Measurements from ENCODE around the gene RPS14. TPM values are rescaled to one million over a fixed set of nuclear protein-coding genes. Genes with fewer than 3 reads are reported as not detected.

Gene RPS14
- total and polyA plus RNA-seq, 10 of the 15 experiments (the other 5 are each of a cell fraction or from before 2014, with no cell fraction given) = 2,295 to 4,047 (median 2,787) TPM

- no peak for TF ChIP-seq ZNF592 (IDR thresholded peaks at IDR 0.05)
- peak; percentile 41; the same call in 1 of the 2 replicates for TF ChIP-seq TCF12 (IDR thresholded peaks at IDR 0.05; ENCODE audit: low read depth, low read length)
- 0 out of 2 replicates have a peak, but pooled peaks have one; percentile 42 for TF ChIP-seq NFXL1 (IDR thresholded peaks at IDR 0.05; ENCODE audit: borderline replicate concordance)
- TF ChIP-seq SMARCA5 (IDR thresholded peaks at IDR 0.05) = 0 out of 2 replicates have a peak, but pooled peaks have one; percentile 16
- peak; percentile 50; the same call in 1 of the 2 replicates for TF ChIP-seq CBFB (IDR thresholded peaks at IDR 0.05; ENCODE audit: low read depth)
- TF ChIP-seq PAX5 (IDR thresholded peaks at IDR 0.05; ENCODE audit: borderline replicate concordance, low read depth, low read length) = peak; percentile 46
- peak; percentile 80 for TF ChIP-seq POLR2AphosphoS5 (IDR thresholded peaks at IDR 0.05; ENCODE audit: low read length)
- TF ChIP-seq TBL1XR1 (IDR thresholded peaks at IDR 0.05; ENCODE audit: low read depth, low read length) = no peak
- 0 out of 2 replicates have a peak, but pooled peaks have one; percentile 6 for TF ChIP-seq HCFC1 (IDR thresholded peaks at IDR 0.05; ENCODE audit: low read length)
- TF ChIP-seq SUPT20H (IDR thresholded peaks at IDR 0.05; ENCODE audit: borderline replicate concordance, control insufficient read depth, low read depth, low read length) = no peak
- TF ChIP-seq NFIC (IDR thresholded peaks at IDR 0.05; ENCODE audit: low read depth, low read length) = no peak
- no peak for TF ChIP-seq SIX5 (IDR thresholded peaks at IDR 0.05; ENCODE audit: low read depth, low read length, severe bottlenecking)
- 0 out of 2 replicates have a peak, but pooled peaks have one; percentile 43 for TF ChIP-seq PRDM15 (CRISPR knock-in tag; IDR thresholded peaks at IDR 0.05)
- TF ChIP-seq TCF3 (IDR thresholded peaks at IDR 0.05; ENCODE audit: borderline replicate concordance, insufficient read depth, low read depth, low read length) = peak; percentile 58; the same call in 1 of the 2 replicates
- peak; percentile 25; the same call in 1 of the 2 replicates for TF ChIP-seq DPF2 (IDR thresholded peaks at IDR 0.05)
- TF ChIP-seq ATF2 (IDR thresholded peaks at IDR 0.05; ENCODE audit: low read length) = no peak
- peak; percentile 54 for TF ChIP-seq BACH1 (IDR thresholded peaks at IDR 0.05; ENCODE audit: borderline replicate concordance)
- peak; percentile 71; the same call in 1 of the 2 replicates for TF ChIP-seq TAF1 (IDR thresholded peaks at IDR 0.05; ENCODE audit: borderline replicate concordance, low read depth, low read length)
- TF ChIP-seq RUNX3 (IDR thresholded peaks at IDR 0.05; ENCODE audit: low read length) = no peak
- peak; percentile 92 for TF ChIP-seq POLR2A (IDR thresholded peaks at IDR 0.05; ENCODE audit: low read depth, low read length)
Observed at GRCh38 chr5:150400316-150401075, 49.0 kb downstream of the RPS14 start (continued).

Data from GM12878 (cell line).